ENCODE data around the gene EPB41L4A.

The EPB41L4A gene

DNA sequence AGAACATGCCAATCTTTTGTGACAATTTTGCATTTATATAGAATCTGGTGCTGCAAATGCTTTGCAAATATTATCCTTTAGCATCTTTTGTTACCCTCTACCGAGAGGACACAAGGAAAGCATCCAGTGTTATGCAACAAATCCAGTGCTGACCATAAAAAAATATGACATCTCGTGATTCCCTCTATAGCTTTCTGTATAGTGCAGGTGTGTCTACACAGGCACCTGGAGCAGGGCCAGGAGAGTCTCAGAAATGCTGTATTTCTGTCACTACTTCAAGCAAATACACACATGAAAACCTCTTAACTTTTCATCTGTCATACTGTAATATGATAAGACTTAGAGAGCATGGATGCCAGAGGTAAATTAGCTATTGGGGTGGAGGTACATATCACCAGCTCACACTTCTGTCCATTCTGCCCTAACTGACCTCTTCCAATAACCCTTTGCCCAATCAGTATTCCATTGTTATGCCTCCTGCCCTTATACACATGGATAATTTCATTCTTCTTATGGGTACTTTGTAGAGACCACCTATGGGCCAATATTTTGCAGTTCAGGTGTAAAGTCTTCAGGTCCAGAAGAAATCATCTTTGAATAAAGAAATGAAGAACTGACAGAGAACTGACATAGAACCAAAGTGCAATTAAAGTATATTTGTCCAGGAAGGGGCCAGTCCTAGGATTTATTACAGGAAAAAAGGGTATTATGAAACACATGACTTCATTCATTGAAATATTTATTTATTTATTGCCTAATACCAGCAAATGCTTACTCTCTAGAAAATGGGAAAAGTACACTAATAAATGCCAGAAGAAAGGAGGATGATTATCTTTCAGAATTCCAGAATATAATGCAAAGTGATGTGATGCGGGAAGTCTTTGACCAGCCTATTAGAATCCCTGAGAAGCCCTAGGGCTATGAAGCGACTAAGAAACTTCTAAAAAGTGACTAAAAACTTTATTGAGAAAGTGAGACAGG lies 106.5 kb downstream of the EPB41L4A start:
- no peak for DNase-seq (ENCODE audit: low read depth in 2 of 2)

DNA sequence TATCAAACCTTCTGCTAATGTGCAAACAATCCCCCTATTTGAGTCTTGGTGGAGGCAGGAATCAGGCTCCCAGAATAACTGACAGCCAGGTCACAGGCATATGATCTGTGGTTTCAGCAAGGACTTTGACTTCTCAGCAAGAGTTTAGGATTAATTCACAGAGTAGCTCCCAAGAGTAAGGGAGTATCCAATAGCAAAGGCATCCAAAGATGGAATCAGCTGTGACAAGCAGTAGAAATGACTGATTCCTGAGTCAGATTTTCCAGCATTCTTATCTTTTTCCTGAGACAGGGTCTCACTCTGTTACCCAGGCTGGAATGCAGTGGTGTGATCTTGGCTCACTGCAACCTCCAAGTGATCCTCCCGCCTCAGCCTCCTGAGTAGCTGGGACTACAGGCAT lies 108.3 kb downstream of the EPB41L4A start:
- no peak for DNase-seq (ENCODE audit: low read depth in 2 of 2)

DNA sequence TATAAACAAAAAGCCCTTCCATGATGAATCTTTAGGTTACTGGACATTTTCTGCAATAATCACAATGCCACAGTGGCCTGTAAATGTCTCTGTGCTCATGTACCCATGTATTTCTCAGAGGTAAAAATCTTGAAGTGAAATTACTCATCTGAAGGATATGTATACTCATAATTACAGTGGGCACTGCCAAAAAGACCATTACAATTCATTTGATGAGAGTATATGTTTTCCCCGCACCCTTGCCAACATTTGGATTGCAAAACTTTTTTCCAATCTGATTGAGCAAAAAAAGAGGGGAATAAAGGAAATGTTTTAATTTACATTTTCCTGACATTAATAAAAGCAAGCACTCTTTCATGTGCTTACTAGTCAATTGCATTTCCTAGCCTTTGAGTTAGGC lies 110.5 kb downstream of the EPB41L4A start:
- DNase-seq (ENCODE audit: low read depth in 2 of 2), result no peak

DNA sequence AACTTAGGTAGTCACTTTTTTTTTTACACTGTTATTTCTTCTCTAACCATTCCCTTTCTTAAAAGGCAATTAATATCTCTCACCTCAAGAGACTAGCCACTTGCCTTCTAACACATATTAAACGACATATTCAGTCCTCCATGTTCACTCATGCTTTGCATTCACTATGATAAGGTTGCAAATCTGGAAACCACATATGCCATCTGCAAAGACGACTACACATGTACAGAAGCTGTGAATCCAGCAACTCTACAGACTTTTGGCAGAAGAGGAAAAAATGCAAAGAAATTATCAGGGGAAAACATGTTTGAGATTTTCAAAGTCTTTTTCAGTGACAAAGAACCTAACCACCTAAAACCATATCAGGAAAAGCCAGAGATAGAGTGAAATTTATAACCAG lies 112.1 kb downstream of the EPB41L4A start:
- DNase-seq (ENCODE audit: low read depth in 2 of 2), result no peak

DNA sequence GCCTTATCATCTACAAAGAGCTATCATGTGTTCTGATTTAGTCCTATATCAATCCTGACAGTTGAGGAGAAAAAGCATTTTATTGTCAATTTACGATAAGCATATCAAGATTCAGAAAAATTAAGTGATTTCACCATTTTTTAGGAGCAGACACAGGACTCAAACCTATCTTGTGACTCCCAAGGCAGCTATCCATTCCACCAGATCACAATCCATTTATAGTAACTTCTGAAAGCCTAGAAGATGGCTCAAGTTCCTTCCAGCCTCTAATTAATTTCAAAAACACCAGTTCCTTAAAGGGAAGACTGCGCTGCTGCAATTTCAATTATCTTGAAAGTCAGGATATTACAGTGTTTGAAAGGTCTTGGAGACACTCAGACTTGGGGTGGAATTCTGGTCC lies 114.3 kb downstream of the EPB41L4A start:
- no peak for DNase-seq (ENCODE audit: low read depth in 2 of 2)

DNA sequence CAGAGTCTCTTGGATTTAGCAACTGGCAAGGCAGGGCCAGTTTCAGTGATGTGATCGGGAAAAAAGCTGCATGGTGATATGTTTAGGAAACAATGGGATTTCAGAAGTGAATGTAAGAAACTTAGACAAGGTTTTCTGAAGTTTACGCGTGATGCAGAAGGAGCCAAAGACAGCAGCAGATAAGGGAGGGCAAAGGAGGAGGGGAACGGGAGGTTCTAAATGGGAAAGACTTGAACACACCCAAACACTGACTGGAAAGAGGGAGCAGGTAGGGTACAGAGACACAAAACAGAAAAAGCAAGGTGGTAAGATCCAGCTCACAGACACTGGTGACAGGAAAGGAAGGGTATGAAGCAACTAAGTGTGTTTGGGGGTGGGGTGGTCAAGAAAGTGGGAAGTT lies 115.4 kb downstream of the EPB41L4A start:
- no peak for DNase-seq (ENCODE audit: low read depth in 2 of 2)

DNA sequence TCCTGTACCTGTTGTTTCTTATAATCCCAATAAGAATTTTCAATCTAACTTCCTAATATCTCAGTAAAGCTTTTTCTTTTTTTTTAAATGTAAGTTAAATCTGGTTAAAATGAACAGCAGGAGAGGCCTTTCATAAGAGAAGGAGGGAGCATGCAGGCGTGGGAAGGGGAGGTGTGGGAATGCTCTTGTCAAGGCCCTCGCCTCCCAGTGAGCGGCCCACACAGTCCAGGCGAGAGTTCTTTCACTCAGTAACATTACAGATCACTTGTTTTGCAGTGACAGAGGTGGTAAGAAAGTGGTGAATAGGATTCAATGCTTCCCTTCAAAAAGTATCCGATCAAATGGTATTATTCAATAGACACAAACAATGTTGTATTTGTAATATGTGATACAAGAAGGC lies 125.0 kb downstream of the EPB41L4A start:
- DNase-seq (ENCODE audit: low read depth in 2 of 2), result no peak

DNA sequence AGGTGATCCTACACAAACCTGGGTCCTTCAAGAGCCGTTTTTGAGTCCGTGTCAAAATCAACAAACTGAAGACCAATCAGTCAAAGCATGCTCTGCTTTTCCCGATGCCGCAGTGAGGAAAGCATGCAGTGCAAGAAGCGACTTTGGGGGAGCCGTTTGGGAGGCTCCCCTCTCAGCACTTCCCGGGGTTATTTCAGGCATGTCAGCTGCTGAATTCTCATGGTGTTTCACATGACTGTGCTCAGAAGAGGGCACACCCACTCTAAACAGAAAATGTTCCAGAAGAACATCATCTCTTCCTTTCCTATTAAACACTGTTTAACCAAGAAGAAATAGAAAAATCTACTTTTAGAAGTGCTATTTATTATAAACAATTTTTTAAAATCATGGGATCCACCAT lies 125.5 kb downstream of the EPB41L4A start:
- DNase-seq (ENCODE audit: low read depth in 2 of 2), result no peak

DNA sequence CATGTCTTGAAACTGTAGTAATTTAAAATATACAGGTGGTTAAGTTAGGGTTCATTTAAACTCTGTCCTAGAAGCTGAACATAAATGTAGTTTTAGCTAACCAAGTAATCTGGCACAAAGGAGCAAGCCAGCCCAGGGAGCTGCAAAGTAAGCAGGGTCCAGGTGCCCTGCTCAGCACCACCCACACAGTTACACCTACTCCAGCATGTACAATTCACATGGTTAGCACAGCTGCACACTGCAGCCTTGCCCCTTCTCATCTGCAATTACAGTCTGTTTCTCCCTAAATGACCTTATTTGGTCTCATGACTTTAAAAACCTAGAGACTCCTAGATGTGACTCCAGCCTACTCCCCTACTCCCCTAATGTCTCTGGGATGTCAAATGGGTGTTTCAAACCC lies 128.4 kb downstream of the EPB41L4A start:
- no peak for DNase-seq (ENCODE audit: low read depth in 2 of 2)

DNA sequence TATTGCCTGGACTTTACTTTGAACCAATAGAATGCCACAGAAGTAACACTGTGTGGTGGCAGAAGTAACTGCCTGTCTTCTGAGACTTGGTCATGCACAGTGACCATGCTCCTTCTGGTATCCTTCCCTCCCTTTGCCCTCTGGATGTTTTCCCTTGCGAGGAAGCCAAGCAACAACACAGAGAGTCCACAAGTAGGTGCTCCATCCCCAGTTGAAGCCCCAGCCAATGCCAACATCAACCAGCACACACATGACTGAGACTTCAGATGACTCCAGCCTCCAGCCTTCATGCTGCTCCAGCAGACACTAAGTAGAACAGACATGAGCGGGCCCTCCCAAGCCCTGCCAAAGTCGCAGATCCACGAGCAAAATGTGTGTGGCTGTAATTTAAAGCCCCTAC lies 129.6 kb downstream of the EPB41L4A start:
- no peak for DNase-seq (ENCODE audit: low read depth in 2 of 2)

DNA sequence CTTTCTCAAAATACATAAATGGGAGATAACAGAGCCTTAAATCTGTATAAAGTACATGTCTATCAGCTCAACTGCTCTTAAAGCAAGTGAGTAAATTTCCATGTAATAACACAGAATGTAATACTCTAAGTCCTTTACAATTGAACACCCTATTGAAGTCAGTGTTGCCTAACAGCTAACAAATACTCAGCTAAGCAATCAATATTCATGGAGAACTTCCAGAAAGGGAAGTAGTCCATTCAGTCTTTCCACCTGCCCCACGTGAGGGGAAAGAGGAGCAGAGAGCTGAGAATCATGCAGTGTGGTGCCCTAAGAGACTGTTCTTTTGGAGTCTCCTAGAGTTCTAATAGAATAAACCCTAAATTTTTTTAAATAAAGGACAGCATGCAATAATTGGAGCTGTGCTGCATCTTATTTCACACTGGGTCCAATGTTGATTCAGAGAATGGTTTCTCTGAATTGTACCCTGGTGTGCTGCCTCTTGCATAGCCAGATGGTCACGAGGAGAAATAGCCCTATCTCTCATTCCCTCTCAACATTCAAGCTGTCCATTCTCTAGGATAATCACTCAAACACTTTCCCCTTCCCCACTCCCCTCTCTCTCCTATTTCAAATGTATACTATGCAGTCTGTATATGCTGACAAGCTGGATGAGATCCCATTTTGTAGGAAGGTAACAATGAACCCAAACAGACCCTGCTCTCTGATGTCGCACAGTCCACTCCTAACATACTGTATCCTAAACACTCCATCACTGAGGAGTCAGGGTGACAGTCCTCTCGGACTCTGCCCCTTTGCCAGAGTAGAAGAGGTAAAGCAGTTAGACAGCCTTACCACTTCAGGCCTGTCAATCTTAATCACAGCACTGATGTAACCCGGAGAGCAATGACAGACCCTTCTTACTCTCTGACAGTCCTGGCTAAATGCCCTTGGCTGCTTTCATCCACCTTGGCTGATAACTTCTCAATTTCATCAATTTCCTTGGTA lies 134.8 kb downstream of the EPB41L4A start:
- no peak for DNase-seq (ENCODE audit: low read depth in 2 of 2)

DNA sequence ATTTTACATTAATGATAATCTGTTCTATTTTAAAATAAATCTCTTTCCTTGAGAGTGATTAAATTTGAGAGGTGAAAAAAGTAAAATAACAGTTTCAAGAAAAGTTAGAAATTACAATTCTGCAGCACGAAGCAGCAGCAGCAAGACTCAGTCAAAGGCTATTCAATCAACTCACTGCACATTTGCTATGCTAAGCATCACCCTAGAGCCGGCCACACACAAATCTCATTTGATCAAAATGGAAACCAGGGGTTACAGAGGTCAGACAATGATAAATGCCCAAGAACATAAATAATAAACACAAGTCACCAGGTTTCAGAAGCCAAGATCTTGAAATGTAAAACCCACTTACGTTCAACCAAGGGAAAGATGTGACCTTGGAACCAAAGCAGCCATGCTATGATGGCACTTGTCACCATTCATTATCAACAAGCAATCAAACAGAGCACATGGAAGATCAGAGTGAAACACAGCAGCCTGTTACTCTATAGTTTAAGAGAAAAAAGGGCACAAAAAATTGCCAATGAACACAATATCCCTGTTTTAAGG lies 136.0 kb downstream of the EPB41L4A start:
- DNase-seq (ENCODE audit: low read depth in 2 of 2), result no peak

DNA sequence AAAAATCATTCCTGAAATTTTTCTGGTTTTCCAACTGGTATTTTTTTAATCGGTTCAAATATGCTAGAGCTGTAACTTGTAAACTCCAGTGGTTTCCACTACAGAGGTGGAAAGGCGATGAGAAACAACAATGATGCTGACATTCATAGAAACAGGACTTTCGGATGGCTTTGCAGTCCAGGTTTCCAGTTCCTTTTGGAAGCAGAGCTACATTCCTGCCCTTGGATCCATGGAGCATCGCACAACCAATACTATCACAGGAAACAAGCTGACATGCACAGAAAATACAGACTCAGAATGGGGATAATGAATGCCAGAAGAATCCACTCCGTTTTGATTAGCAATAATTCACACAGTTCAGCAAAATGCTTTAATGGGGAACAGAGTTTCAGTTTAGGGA lies 140.0 kb downstream of the EPB41L4A start:
- DNase-seq (ENCODE audit: low read depth in 2 of 2), result no peak

DNA sequence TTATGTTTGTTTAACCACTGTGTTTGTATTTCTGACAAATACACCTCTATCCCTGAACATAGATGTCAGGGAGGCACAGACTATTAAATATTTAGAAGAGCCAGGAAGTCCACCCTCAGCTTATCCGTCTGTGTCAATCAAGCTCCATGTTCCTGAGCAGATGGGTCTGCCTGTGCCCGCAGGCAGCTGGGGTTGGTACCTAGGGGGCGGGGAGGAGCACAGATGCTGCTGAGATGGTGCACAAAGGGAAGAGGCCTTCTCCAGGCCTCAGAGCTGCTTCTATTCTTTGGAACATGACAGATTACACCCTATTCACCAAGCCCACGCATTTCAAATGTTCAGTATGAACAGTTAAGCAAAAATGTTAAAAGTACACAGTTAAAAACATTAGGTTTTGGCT lies 142.1 kb downstream of the EPB41L4A start:
- no peak for DNase-seq (ENCODE audit: low read depth in 2 of 2)

DNA sequence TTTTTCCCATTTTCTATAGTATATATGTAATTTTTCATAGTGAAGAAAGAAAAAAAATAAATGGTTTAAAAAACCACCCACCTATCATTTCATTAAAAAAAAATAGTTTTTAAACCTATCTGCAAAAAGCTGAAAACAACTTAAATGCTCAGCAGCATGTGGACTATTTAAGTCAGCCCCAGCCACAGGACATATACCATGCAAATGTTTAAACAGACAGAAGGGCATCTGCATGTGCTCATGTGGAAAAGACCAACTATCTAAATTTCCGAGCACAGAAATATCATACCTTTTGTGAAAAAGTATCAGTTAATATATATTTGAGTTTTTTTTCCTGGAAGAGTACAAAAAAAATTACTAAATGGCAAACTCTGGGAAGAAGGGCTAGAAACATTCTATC lies 143.4 kb downstream of the EPB41L4A start:
- no peak for DNase-seq (ENCODE audit: low read depth in 2 of 2)

DNA sequence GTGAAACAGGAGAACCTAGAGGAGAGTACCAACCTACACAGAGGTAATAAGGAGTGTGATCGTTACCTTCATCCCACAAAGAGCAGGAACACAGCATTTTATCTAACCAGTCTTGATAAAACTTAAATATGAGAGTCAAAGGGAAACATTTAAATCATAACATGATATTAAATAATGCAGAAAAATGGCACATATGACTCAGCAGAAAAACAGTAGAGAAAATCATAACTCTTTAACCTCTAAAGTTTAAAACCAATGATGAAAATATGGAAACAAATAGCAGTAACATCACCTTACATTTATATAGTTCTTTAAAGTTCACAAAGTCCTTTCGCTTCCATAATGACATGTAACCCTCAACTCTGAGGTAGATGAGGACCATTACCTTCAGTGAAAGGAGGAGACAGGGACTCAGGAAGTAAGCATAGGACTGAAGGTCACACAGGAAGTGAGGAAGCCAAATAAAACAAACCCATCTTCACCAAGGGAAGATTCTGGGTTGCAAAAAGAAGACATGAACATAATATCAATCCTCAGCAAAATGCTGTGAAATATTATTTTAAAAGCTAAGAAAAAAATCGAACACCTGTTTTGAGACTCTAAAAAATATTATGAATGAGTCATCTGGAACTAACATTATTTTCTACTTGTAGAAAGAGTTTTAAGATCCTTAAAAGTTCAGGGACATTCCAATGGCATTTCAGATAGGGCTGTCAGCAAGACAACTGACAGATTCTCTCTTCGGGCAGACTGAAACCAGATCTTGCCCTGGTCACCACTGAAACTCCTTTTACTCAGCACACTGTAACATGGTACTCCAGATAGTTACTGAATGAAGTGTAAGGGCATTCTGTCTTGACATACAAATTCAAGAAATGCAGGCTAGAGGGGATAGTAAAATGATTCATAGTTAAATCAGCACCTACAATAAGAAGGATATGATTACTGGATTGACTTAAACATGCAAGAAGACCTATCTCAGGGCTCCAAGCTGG lies 148.5 kb downstream of the EPB41L4A start:
- no peak for DNase-seq (ENCODE audit: low read depth in 2 of 2)

DNA sequence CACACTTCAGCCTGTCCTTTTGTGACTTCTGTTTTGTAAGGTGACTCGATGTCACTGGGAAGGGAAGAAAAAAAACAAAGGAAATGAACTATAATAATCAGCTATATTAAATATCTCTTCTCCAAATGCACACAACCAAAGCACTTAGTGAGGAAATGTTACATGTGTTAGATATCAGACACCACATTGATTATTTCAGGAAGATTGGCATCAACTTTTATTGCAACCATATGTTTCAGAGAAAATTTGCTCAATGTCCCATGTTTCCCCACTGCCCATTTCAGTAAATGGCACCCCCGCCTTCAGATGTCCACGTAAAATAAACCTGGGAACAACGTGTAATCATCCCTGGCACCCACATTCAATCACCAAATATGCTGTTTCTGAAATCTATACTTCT lies 151.8 kb downstream of the EPB41L4A start:
- DNase-seq (ENCODE audit: low read depth in 2 of 2), result no peak

DNA sequence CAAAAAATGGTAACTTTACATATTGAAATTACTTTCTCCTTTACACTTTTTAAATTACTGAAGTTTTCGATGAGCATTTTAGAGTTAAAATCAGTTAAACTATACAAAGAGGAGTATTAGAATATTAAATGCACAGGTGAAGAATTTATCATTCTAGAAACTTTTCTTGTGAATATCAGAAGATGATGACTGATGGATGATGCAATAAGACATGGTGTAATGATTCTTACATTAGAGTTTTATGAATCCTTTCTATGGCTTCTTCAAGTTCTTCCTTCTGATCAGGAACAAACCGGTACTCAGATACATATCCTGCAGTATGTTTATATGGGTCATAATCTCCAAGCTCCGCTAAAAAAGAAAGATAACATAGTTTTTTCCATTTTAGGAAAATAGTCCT lies 154.4 kb downstream of the EPB41L4A start:
- no peak for DNase-seq (ENCODE audit: low read depth in 2 of 2)

DNA sequence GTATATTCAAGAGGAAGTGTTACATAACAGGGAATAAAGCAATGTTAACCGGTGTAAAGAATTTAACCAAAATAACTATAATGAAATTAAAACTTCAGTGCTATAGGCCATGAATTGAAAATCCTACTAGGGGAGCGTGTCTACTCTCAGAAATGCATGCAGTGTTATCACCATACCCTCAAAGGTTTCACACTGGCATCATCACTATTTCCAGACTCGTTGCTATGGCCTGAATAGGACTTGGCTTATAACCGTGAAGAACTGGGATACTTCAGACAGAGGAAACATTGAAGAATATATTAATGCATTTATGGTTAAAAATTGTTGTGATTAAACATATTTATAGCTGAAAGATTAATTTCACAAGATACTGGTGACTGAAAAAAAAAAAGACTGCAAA lies 154.9 kb downstream of the EPB41L4A start:
- DNase-seq (ENCODE audit: low read depth in 2 of 2), result no peak

DNA sequence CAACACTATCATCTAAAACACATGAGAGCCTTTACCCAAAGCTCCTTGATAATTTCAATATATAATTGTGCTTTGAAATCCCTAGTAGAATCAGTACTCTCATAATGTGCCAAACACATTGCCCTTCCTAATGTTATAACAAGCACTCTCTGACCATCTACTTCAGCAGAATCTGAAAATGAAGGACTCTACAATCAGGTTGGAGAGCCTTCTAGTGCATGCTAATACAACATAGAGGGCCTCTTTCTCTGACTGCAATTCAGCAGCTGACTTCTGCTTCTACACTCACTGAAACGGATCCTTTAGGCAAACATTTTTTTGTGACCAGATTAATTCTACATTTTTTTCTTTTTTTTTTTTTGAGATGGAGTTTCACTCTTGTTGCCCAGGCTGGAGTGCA lies 155.6 kb downstream of the EPB41L4A start:
- DNase-seq (ENCODE audit: low read depth in 2 of 2), result no peak

DNA sequence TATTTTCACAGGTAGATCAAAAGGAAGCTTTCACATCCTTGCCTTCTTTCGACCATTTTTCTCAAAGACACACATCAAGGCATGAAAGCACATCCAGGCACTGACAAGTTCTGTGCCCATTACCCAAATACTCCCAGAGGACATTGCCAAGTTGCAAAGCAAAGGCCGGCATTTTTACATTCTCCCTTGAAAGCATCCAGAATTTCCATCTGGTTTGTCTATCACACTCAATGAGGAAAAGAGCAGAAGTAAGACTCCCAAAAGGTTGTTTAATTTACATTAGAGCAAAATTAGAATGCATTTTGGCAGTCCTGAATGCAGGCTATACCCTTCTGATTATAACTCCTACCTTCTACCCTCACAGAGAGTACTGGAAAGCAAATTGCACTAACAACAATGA lies 160.5 kb downstream of the EPB41L4A start:
- no peak for DNase-seq (ENCODE audit: low read depth in 2 of 2)
